ENCODE data around the gene NELFA.

GRCh38 chr4:1991087-1991486 is 17.7 kb downstream of the NELFA start:
- TF ChIP-seq CTCF (IDR thresholded peaks at IDR 0.05; ENCODE audit: low read depth, low read length): no peak
- TF ChIP-seq EZH2phosphoT487 (IDR thresholded peaks at IDR 0.05; ENCODE audit: low read depth): no peak

All from OCI-LY3 (cell line).